GM06990 (cell line): ENCODE measurements around the gene KRTDAP.

Experiments
- DNase-seq: peaks from one replicate; pipeline ENCODE4 v3.0.0-alpha.2; 2011; ENCODE audit not compliant: insufficient read length; ENCODE audit errors: extremely low read depth
- H3K27me3 ChIP-seq: replicated peaks from 2 replicates; pipeline ENCODE4 v1.6.0; 2011; ENCODE audit warnings: low read length; ENCODE audit not compliant: control insufficient read depth, insufficient read depth
- H3K36me3 ChIP-seq: 2 replicates; pipeline ENCODE4 v1.5.1; 2011; ENCODE audit warnings: low read length; ENCODE audit not compliant: control insufficient read depth, insufficient read depth
- H3K4me3 ChIP-seq: replicated peaks from 2 replicates; pipeline ENCODE4 v1.5.1; 2011; ENCODE audit warnings: low read depth, mild to moderate bottlenecking, control low read depth, low read length
- CTCF ChIP-seq: IDR thresholded peaks from 2 replicates; pipeline ENCODE4 v1.5.1; 2011; ENCODE audit warnings: low read length, control low read depth, mild to moderate bottlenecking, inconsistent platforms; ENCODE audit not compliant: insufficient read depth, poor library complexity, severe bottlenecking

Gene KRTDAP

GRCh38 chr19:35506011-35506410 lies 15.7 kb upstream of the KRTDAP start:
- Histone ChIP-seq H3K36me3 (no peaks in the 10 kb centered on the region), H3K27me3 (no peaks in the 10 kb centered on the region), H3K4me3 (no peak overlapping the region)
- no peak for TF ChIP-seq CTCF
- DNase-seq, result no peak

GRCh38 chr19:35502751-35503150 lies 12.5 kb upstream of the KRTDAP start:
- Histone ChIP-seq H3K27me3 (no peaks in the 10 kb centered on the region), H3K36me3 (no peaks in the 10 kb centered on the region), H3K4me3 (no peak overlapping the region)
- no peak for DNase-seq
- TF ChIP-seq CTCF, result no peak

- no peak for DNase-seq
- TF ChIP-seq CTCF, result no peak
- Histone ChIP-seq H3K36me3 (no peaks in the 10 kb centered on the region), H3K27me3 (no peaks in the 10 kb centered on the region), H3K4me3 (no peak overlapping the region)
These were observed 11.4 kb upstream of the KRTDAP start for GRCh38 chr19:35501684-35502083.

- no peaks in the 10 kb centered on the region for H3K36me3 ChIP-seq
- no peak for TF ChIP-seq CTCF
These were observed 10.3 kb upstream of the KRTDAP start for GRCh38 chr19:35500611-35501010.

GRCh38 chr19:35498984-35499527 lies 8.8 kb upstream of the KRTDAP start:
- no peak for DNase-seq
- Histone ChIP-seq H3K4me3 (no peak overlapping the region), H3K27me3 (no peaks in the 10 kb centered on the region), H3K36me3 (no peaks in the 10 kb centered on the region)
- TF ChIP-seq CTCF, result no peak

More at GRCh38 chr19:35500611-35501010, 10.3 kb upstream of the KRTDAP start:
- Histone ChIP-seq H3K4me3 (no peak overlapping the region), H3K27me3 (no peaks in the 10 kb centered on the region)
- no peak for DNase-seq

- no peaks in the 10 kb centered on the region for H3K27me3 ChIP-seq
- no peak for TF ChIP-seq CTCF
- no peak overlapping the region for H3K4me3 ChIP-seq
- no peak for DNase-seq
- H3K36me3 ChIP-seq, result no peaks in the 10 kb centered on the region
These were observed 8.0 kb upstream of the KRTDAP start for GRCh38 chr19:35498220-35498619.
